SK-N-MC (cell line): ENCODE results near the gene PGAM1.

Experiments
- DNase-seq: peaks from one replicate; pipeline ENCODE4 v3.0.0-alpha.2; 2011; ENCODE audit warnings: low read depth, low spot score
- H3K27ac ChIP-seq: fragments of 200-600 bp; sonication (generic); 2 replicates; pipeline ENCODE4 v1.5.1; 2016; ENCODE audit warnings: mixed run types
- H3K36me3 ChIP-seq: fragments of 200-600 bp; sonication (generic); 2 replicates; pipeline ENCODE4 v1.6.1; 2017; ENCODE audit warnings: antibody characterized with exemption, low read length, mixed read lengths; ENCODE audit not compliant: insufficient read depth
- H3K4me3 ChIP-seq: fragments of 200-600 bp; sonication (generic); 2 replicates; pipeline ENCODE4 v1.5.1; 2016
- H3K9ac ChIP-seq: fragments of 200-600 bp; sonication (generic); 2 replicates; pipeline ENCODE4 v1.8.0; 2017; ENCODE audit warnings: mixed run types, mixed read lengths; ENCODE audit not compliant: insufficient read length
- H3K9me3 ChIP-seq: fragments of 200-600 bp; sonication (generic); 2 replicates; pipeline ENCODE4 v1.6.1; 2017; ENCODE audit warnings: low read depth, mild to moderate bottlenecking, antibody characterized with exemption, low read length, moderate library complexity, mixed read lengths
- EZH2 ChIP-seq: fragments of 200-600 bp; sonication (generic); IDR thresholded peaks from one replicate; pipeline ENCODE4 v1.6.1; 2017; ENCODE audit warnings: antibody characterized with exemption
- FOXP2 ChIP-seq: optimal IDR thresholded peaks from 2 replicates; pipeline ENCODE3; 2011; ENCODE audit warnings: mild to moderate bottlenecking, moderate library complexity; ENCODE audit not compliant: insufficient read depth; ENCODE audit errors: extremely low read length, control extremely low read depth
- POLR2AphosphoS5 ChIP-seq: IDR thresholded peaks from 2 replicates; pipeline ENCODE4 v1.6.1; 2012; ENCODE audit warnings: mild to moderate bottlenecking, low read depth, low read length, borderline replicate concordance

The PGAM1 gene

GRCh38 chr10:97385565-97385964, 40.4 kb upstream of the PGAM1 start:
- H3K36me3 ChIP-seq: peaks cover 9% of the 10 kb centered on the region; the same call in 1 of the 2 replicates
- TF ChIP-seq POLR2AphosphoS5 (no peak), EZH2 (no peak), FOXP2 (no peak)
- H3K9ac ChIP-seq: no peak overlapping the region
- H3K27ac ChIP-seq: no peak overlapping the region
- no peak for DNase-seq
- no peaks in the 10 kb centered on the region for H3K9me3 ChIP-seq
- H3K4me3 ChIP-seq: no peak overlapping the region

GRCh38 chr10:97388152-97388551, 37.8 kb upstream of the PGAM1 start:
- Histone ChIP-seq H3K27ac (no peak overlapping the region), H3K36me3 (peaks cover 9% of the 10 kb centered on the region; the same call in 1 of the 2 replicates), H3K4me3 (no peak overlapping the region), H3K9me3 (no peaks in the 10 kb centered on the region), H3K9ac (no peak overlapping the region)
- no peak for TF ChIP-seq POLR2AphosphoS5
- TF ChIP-seq EZH2: no peak
- no peak for TF ChIP-seq FOXP2
- no peak for DNase-seq

GRCh38 chr10:97390091-97390490, 35.9 kb upstream of the PGAM1 start:
- Histone ChIP-seq H3K27ac (no peak overlapping the region), H3K9ac (no peak overlapping the region), H3K4me3 (no peak overlapping the region), H3K9me3 (no peaks in the 10 kb centered on the region), H3K36me3 (peaks cover 9% of the 10 kb centered on the region; the same call in 1 of the 2 replicates)
- no peak for TF ChIP-seq FOXP2
- no peak for TF ChIP-seq EZH2
- TF ChIP-seq POLR2AphosphoS5: no peak
- no peak for DNase-seq

- TF ChIP-seq EZH2 (no peak), POLR2AphosphoS5 (no peak), FOXP2 (no peak)
- Histone ChIP-seq H3K9me3 (no peaks in the 10 kb centered on the region), H3K36me3 (peaks cover 14% of the 10 kb centered on the region; the same call in 1 of the 2 replicates), H3K9ac (no peak overlapping the region), H3K27ac (no peak overlapping the region), H3K4me3 (no peak overlapping the region)
- DNase-seq: no peak
Observed at GRCh38 chr10:97393034-97393573, 32.9 kb upstream of the PGAM1 start.

- Histone ChIP-seq H3K27ac (no peak overlapping the region), H3K9me3 (no peaks in the 10 kb centered on the region), H3K36me3 (peaks cover 6% of the 10 kb centered on the region; the same call in 1 of the 2 replicates), H3K4me3 (no peak overlapping the region), H3K9ac (no peak overlapping the region)
- DNase-seq: no peak
- TF ChIP-seq FOXP2 (no peak), EZH2 (no peak)
Observed at GRCh38 chr10:97396056-97396455, 29.9 kb upstream of the PGAM1 start.

- TF ChIP-seq EZH2 (no peak), FOXP2 (no peak), POLR2AphosphoS5 (no peak)
- DNase-seq: no peak
- no peak overlapping the region for H3K27ac ChIP-seq
Observed at GRCh38 chr10:97399843-97400545, 26.0 kb upstream of the PGAM1 start.

GRCh38 chr10:97400665-97401454, 25.1 kb upstream of the PGAM1 start, which contains the start of gene RRP12:
Gene RRP12 (minus strand): TSS chr10:97401340. CDS start chr10:97401231, 109 bp downstream.
- H3K4me3 ChIP-seq: peak within 1 kb of the TSS; percentile 87
- no peak within 1 kb of the TSS for H3K27ac ChIP-seq
- TF ChIP-seq EZH2 (no peak), POLR2AphosphoS5 (peak; percentile 66; the same call in 1 of the 2 replicates)
- H3K9me3 ChIP-seq: no peaks in the 10 kb centered on the region
- DNase-seq: peak; percentile 60
- H3K36me3 ChIP-seq: peaks cover 6% of the 10 kb centered on the region; the same call in 1 of the 2 replicates
- peak within 1 kb of the TSS; percentile 78 for H3K9ac ChIP-seq

More at GRCh38 chr10:97399843-97400545, 26.0 kb upstream of the PGAM1 start:
- Histone ChIP-seq H3K4me3 (peak overlapping the region; percentile 87), H3K36me3 (peaks cover 6% of the 10 kb centered on the region; the same call in 1 of the 2 replicates), H3K9ac (peak overlapping the region; percentile 78), H3K9me3 (no peaks in the 10 kb centered on the region)

- Histone ChIP-seq H3K9me3 (no peaks in the 10 kb centered on the region), H3K9ac (no peak overlapping the region), H3K4me3 (peak overlapping the region; percentile 87), H3K36me3 (peaks cover under 1% of the 10 kb centered on the region; the same call in 1 of the 2 replicates), H3K27ac (no peak overlapping the region)
- DNase-seq: no peak
- no peak for TF ChIP-seq POLR2AphosphoS5
- TF ChIP-seq FOXP2: no peak
- TF ChIP-seq EZH2: no peak
Observed at GRCh38 chr10:97401455-97401919, 24.5 kb upstream of the PGAM1 start.

- DNase-seq: no peak
- Histone ChIP-seq H3K36me3 (no peaks in the 10 kb centered on the region), H3K4me3 (no peak overlapping the region), H3K27ac (no peak overlapping the region), H3K9me3 (no peaks in the 10 kb centered on the region), H3K9ac (no peak overlapping the region)
- TF ChIP-seq FOXP2 (no peak), EZH2 (no peak), POLR2AphosphoS5 (no peak)
Observed at GRCh38 chr10:97404044-97404443, 21.9 kb upstream of the PGAM1 start.
